Astrocyte of the hippocampus (primary cell): ENCODE data around the gene TSPEAR.

Experiments used
- DNase-seq: peaks from one replicate; pipeline ENCODE4 v3.0.0; 2011; ENCODE audit warnings: low read depth, low spot score

TSPEAR gene

GRCh38 chr21:44463724-44464123, 247.6 kb downstream of the TSPEAR start:
- no peak for DNase-seq

- no peak for DNase-seq
Measured at GRCh38 chr21:44462834-44463200, 248.6 kb downstream of the TSPEAR start.

GRCh38 chr21:44462086-44462833, 249.1 kb downstream of the TSPEAR start:
- no peak for DNase-seq

GRCh38 chr21:44461464-44462001, 249.8 kb downstream of the TSPEAR start:
- no peak for DNase-seq

- DNase-seq, result no peak
Measured at GRCh38 chr21:44461005-44461404, 250.4 kb downstream of the TSPEAR start.

GRCh38 chr21:44460441-44460755, 251.0 kb downstream of the TSPEAR start:
- DNase-seq, result no peak

- no peak for DNase-seq
Measured at GRCh38 chr21:44459712-44460440, 251.5 kb downstream of the TSPEAR start.

GRCh38 chr21:44458971-44459711, 252.2 kb downstream of the TSPEAR start:
- DNase-seq, result no peak

- no peak for DNase-seq
Measured at GRCh38 chr21:44456915-44457736, 254.2 kb downstream of the TSPEAR start.

GRCh38 chr21:44456214-44456914, 255.0 kb downstream of the TSPEAR start:
- DNase-seq, result no peak

GRCh38 chr21:44455524-44456213, 255.7 kb downstream of the TSPEAR start:
- peak; percentile 47 for DNase-seq

GRCh38 chr21:44454747-44455523, 256.4 kb downstream of the TSPEAR start, which contains the start of gene LRRC3:
Gene LRRC3, plus strand, starts transcription at chr21:44455510. Its CDS starts 1,135 bp downstream, at chr21:44456645.
- DNase-seq, result peak; percentile 91

GRCh38 chr21:44454058-44454457, 257.3 kb downstream of the TSPEAR start:
- no peak for DNase-seq

- no peak for DNase-seq
Measured at GRCh38 chr21:44453120-44453519, 258.3 kb downstream of the TSPEAR start.

GRCh38 chr21:44450999-44451398, 260.4 kb downstream of the TSPEAR start:
- no peak for DNase-seq

- DNase-seq, result no peak
Measured at GRCh38 chr21:44450402-44450801, 261.0 kb downstream of the TSPEAR start.

GRCh38 chr21:44449473-44450363, 261.7 kb downstream of the TSPEAR start:
- no peak for DNase-seq

- DNase-seq, result no peak
Measured at GRCh38 chr21:44448651-44449131, 262.7 kb downstream of the TSPEAR start.
